Head of caudate nucleus (tissue), 42 donors: ENCODE data around the gene BRINP1.

Source experiments
- DNase-seq, 42 donors: peaks; one replicate each; pipeline versions ENCODE4 v3.0.0 to v3.0.0-alpha.2; 2020 to 2021; ENCODE audit warnings: mixed read lengths in 7 of 42
- intact Hi-C: fragments of 100-400 bp; cut with DNase I; formaldehyde crosslinking; loops from one replicate; pipeline ENCODE4 v1.15.0; 2022

Gene BRINP1, protein sequence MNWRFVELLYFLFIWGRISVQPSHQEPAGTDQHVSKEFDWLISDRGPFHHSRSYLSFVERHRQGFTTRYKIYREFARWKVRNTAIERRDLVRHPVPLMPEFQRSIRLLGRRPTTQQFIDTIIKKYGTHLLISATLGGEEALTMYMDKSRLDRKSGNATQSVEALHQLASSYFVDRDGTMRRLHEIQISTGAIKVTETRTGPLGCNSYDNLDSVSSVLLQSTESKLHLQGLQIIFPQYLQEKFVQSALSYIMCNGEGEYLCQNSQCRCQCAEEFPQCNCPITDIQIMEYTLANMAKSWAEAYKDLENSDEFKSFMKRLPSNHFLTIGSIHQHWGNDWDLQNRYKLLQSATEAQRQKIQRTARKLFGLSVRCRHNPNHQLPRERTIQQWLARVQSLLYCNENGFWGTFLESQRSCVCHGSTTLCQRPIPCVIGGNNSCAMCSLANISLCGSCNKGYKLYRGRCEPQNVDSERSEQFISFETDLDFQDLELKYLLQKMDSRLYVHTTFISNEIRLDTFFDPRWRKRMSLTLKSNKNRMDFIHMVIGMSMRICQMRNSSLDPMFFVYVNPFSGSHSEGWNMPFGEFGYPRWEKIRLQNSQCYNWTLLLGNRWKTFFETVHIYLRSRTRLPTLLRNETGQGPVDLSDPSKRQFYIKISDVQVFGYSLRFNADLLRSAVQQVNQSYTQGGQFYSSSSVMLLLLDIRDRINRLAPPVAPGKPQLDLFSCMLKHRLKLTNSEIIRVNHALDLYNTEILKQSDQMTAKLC

DNA sequence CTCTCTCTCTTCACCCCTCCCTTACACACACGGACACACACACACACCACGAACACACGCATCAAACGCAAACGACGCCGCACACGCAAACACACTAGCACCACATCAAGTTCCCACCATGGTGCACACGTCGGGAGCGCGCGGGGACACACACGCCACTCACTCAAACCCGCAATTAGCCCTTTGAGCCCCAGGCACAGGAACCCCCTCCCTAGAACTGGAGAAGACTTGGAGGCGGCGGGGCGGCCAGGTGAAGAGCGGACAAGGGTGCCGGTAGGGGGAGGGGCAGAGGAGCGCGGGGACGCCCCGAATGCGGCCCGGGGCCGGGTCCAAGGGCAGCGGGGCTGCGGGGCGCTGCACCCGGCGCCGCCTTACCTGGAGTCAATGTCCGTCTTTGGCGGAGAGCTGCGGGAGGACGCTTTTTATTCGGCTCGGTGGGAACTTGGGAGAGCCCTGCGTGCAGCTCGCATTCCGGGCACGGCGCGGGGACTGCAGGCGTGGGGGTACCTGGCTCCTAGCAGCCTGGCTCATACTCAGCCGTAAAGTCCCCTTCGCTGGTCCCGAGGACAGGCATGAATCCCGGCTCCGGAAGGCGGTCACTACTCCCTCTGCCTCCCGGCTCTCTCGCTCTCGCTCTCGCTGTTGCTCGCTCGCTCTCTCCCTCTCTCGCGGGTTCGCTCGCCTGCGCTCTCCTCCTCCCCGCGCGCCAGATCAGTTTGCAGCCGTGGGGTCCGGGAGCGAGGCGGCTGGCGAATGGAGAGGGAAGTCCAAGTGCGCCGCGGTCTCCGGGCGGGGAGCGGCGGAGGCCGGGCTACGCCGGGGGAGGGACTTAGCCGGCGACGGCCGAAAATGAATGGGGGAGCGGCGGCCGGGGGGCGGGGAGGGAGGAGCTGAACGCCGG lies at the start of gene BRINP1:
Gene BRINP1 (minus strand): TSS at position 755 of the 901 bp plus-strand sequence. CDS start 56,080 bp downstream, outside the sequence.
- DNase-seq: peak; percentile 20 to 92 (median 78)
- intact Hi-C loops: loop anchor here (5.0 to 10.0 kb wide), 4 partner anchors 84 to 1584 kb away; no protein-coding TSS in a partner anchor

- intact Hi-C loops: no loop called here
- no peak for DNase-seq
These were observed 49.5 kb upstream of the BRINP1 start for GRCh38 chr9:119418721-119419120.

- intact Hi-C loops: no loop called here
- DNase-seq: no peak
These were observed 47.6 kb upstream of the BRINP1 start for GRCh38 chr9:119416793-119417192.

- intact Hi-C loops: no loop called here
- no peak for DNase-seq
These were observed 43.2 kb upstream of the BRINP1 start for GRCh38 chr9:119412399-119412798.

DNA sequence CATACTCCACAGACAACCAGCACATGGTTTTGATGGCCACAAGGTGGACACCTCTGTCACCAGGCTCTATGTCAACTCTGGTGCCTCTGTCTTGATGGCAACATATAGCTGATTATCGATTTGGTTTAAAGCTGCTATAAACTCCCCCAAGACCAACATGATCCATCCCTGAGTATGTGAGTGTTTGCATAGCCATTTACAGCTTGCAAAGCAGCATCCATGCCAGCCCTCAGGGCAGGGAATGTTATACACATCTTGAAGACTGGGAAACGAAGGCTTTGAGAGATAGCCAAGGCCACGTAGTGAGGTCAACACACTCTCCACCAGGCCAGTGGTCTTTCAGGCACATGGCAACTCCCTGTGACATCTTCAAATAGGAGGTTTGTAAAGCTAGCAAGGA lies 40.3 kb upstream of the BRINP1 start:
- DNase-seq: no peak
- intact Hi-C loops: no loop called here

- intact Hi-C loops: no loop called here
- no peak for DNase-seq
These were observed 31.4 kb upstream of the BRINP1 start for GRCh38 chr9:119400606-119401005.

GRCh38 chr9:119398350-119398749 lies 29.1 kb upstream of the BRINP1 start:
- intact Hi-C loops: no loop called here
- no peak for DNase-seq

GRCh38 chr9:119391878-119392277 lies 22.6 kb upstream of the BRINP1 start:
- DNase-seq: no peak
- intact Hi-C loops: no loop called here

GRCh38 chr9:119375892-119376291 lies 6.7 kb upstream of the BRINP1 start:
- DNase-seq: peak in 1 of 42 donors; percentile 38
- intact Hi-C loops: no loop called here

GRCh38 chr9:119372951-119373350 lies 3.7 kb upstream of the BRINP1 start:
- no peak for DNase-seq
- intact Hi-C loops: no loop called here

DNA sequence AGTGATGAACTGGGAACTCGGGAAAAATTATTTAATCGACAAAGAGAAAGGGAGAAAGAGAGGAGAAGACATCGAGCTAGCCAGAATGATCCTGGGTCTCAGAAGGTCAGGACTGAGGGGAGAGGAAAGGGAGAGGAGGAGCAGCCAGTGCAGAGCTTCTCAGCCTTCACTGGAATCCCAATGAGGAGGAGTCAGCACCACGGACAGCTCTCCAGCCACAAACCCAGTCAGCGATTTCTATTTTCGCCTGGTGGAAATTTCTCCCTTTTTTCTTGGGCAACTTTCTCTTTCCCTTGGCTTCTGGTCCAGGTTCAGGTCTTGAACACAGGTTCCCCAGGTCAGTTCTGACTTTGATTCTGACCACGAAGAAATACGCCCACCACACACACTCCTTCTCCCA lies 1.6 kb upstream of the BRINP1 start:
- intact Hi-C loops: no loop called here
- DNase-seq: peak in 32 of 42 donors; percentile 9 to 76 (median 48)

DNA sequence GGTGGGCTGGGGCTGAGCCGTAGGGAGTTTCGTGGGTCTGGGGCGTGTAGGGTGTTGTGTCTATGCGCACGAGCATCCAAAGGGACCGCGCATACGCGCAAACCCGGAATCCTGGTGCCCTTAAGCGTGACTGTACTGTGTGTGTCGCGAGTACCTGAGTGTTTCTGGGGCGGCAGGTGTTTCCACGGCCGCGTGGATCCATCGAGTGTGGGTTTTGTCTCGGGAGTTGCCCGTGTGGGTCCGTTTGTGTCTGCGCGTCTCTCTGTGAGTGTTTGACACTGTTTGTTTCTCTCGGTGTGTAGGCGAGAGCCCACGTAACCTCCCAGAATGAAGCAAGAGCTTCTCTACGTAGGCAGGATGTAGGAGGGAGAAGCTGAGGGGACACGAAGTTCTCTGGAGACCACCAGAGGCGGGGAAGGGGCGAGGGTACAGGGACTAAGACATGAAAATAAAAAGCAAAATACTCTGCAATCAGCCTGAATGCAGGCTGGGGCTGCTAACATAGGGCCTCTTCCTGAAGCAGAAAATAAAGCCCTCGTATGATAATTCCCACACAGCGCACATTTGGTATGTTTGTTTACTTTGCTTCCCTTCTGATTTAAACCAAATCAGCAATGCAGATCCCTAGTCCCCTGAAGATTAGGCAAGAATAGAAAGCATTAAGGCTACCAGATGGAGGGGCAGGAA lies 588 bp upstream of the BRINP1 start:
- intact Hi-C loops: loop anchor here (5.0 to 10.0 kb wide), 4 partner anchors 85 to 1585 kb away; no protein-coding TSS in a partner anchor
- peak in 16 of 42 donors; percentile 18 to 58 (median 39) for DNase-seq

DNA sequence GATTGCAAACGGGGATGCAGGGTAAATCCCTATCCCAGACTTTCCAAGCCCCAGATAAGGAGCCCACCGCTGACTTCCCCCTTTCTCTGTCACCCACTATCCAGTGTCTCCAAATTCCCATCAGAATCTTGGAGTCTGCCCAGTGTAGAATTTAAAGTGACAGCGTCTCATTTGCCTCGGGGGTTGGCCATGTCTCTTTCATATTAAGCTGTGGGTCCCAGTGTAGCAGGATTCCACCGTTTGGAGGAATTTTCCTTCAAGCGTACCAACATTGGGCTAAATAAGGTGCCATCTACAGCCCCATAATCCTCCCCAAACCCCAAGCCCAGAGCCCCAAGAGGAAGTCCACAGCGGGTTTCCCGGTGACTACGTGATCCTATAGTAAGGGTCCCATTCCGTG lies 1.1 kb downstream of the BRINP1 start:
- intact Hi-C loops: loop anchor here (5.0 to 10.0 kb wide), 4 partner anchors 83 to 1583 kb away; no protein-coding TSS in a partner anchor
- peak in 18 of 42 donors; percentile 1 to 55 (median 36) for DNase-seq

DNA sequence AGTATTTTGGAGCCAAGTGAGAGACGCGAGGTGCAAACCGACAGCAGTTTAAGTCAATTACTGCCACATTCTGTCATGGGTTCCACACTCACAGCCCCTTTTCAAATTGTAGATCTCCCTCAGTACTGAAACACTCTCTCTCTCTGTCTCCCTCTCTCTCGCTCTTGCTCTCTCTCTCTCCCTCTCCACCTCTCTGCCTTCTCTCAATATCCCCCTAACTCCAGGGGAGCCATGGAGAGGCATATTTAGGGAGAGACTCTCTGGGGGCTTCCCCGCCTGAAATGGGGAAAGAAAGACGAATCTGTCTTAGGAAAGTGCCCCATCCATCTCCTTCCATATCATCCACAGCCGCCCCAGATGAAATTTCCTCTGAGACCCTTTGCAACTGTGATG lies 1.6 kb downstream of the BRINP1 start:
- intact Hi-C loops: loop anchor here (5.0 to 10.0 kb wide), 4 partner anchors 83 to 1583 kb away; no protein-coding TSS in a partner anchor
- DNase-seq: no peak

GRCh38 chr9:119366909-119367682 lies 2.1 kb downstream of the BRINP1 start:
- peak in 23 of 42 donors; percentile 9 to 61 (median 32) for DNase-seq
- intact Hi-C loops: loop anchor here (5.0 to 10.0 kb wide), 4 partner anchors 82 to 1582 kb away; no protein-coding TSS in a partner anchor

DNA sequence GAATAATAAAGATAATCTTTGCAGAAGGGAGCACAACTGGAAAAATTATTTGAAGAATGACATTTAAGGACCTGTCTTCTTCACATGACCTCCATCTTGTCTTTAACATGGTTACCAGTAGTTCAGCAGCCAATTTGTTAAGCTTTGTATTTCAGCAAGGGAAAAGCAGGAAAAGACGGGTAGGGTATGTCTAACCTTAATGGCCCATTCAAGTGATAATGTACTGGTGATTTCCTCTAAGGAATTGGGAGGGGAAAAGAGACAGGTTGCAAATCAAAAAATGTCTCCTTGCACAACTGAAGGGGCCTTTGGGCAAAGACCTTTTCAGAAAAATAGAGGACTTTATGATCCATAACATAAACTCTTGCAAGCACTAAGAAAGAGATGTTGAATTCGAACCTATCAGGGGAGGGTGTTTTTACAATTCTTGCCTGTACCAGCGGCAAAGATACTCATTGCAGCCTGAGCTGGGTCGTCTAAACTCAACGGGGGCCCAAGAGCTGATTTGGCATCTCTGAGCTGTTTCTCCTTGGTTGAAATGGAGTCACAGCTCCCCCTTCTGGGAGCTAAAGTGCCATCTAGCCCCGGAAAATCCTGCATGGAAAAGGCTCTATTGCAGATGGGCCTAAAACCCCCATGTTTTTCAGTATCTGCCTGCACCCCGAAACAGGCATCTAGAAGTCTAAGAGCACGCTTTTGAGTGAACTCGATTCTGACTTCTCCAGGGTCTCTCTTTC lies 3.8 kb downstream of the BRINP1 start:
- intact Hi-C loops: loop anchor here (5.0 to 10.0 kb wide), 4 partner anchors 81 to 1581 kb away; no protein-coding TSS in a partner anchor
- peak; percentile 24 to 88 (median 69) for DNase-seq

DNA sequence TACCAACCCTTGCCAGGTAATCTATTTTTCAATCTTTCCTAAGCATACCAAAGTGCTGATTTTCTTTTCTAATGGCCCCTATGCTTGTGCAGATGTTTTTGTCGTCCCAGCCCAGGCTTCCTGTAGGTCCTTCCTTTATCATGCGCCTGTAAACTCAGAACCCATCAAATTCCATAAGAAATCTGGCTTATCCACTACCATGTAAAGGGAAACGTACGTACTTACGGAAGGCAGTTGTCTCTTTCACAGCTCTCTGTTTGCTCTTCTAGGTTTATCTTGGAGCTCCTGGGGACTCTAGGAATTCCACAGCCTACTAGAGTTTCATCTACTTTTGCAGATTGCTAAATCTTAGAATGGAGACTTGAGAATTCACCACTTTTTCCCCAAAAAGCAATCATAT lies 9.0 kb downstream of the BRINP1 start:
- DNase-seq: no peak
- intact Hi-C loops: loop anchor here (10.0 kb wide), 3 partner anchors 75 to 1575 kb away; no protein-coding TSS in a partner anchor
